Chondrocyte (in vitro differentiated cells): ENCODE data around the gene RALGAPA1. TPM values are rescaled to one million over a fixed set of nuclear protein-coding genes. Genes with fewer than 3 reads are reported as not detected.

Experiments
- DNase-seq: peaks from one replicate; pipeline ENCODE4 v3.0.0; 2021; ENCODE audit warnings: mixed read lengths, low spot score
- H3K27ac Mint-ChIP-seq: one replicate; pipeline ENCODE4 v1.8.0; 2021; ENCODE audit warnings: mild to moderate bottlenecking, moderate library complexity, mixed read lengths; ENCODE audit not compliant: unreplicated experiment
- H3K27me3 Mint-ChIP-seq: 2 replicates; pipeline ENCODE4 v1.8.0; 2021; ENCODE audit warnings: low read depth, mixed read lengths
- H3K36me3 Mint-ChIP-seq: 2 replicates; pipeline ENCODE4 v1.8.0; 2021; ENCODE audit warnings: low read depth, mixed read lengths
- H3K4me1 Mint-ChIP-seq: 2 replicates; pipeline ENCODE4 v1.8.0; 2021; ENCODE audit warnings: low read depth, mild to moderate bottlenecking, mixed read lengths
- H3K4me3 Mint-ChIP-seq: one replicate; pipeline ENCODE4 v1.8.0; 2021; ENCODE audit warnings: mild to moderate bottlenecking, moderate library complexity, mixed read lengths; ENCODE audit not compliant: unreplicated experiment
- H3K9me3 Mint-ChIP-seq: 2 replicates; pipeline ENCODE4 v1.8.0; 2021; ENCODE audit warnings: low read depth, mixed read lengths
- total RNA-seq: library from RNA; stranded (reverse); gene quantifications from 3 replicates; pipeline ENCODE4 v1.2.1, GENCODE V29; 2021
- TF ChIP-seq, protein P1 (sequence below): fragments of 200-600 bp; sonication (generic); IDR thresholded peaks from 2 replicates; pipeline ENCODE4 v1.5.0; 2021; ENCODE audit warnings: antibody characterized with exemption, mild to moderate bottlenecking, moderate library complexity

Gene RALGAPA1
- total RNA-seq, 1 donor from 2014 or later = 33.2 TPM

DNA sequence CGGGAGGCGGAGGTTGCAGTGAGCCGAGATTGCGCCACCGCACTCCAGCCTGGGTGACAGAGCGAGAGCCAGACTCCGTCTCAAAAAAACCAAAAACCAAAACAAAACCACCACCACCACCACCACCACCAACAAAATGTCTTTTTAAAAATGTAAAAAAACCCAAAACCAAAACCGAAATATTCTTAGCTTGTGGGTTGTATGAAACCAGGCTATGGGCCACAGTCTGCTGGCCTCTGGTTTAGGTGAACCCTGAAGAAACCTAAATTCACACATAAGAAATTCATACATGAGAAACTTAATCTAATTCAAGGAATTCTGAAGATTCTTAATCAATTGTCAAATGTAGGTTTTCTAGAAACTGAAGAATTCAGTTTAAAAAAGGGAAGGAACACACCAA, 237.5 kb downstream of the RALGAPA1 start:
- Mint-ChIP-seq H3K27me3 (no peaks in the 10 kb centered on the region), H3K27ac (no peak overlapping the region), H3K4me1 (no peaks in the 10 kb centered on the region), H3K36me3 (peaks cover 5% of the 10 kb centered on the region), H3K4me3 (no peak overlapping the region), H3K9me3 (no peaks in the 10 kb centered on the region)
- DNase-seq = no peak
- TF ChIP-seq, protein P1, sequence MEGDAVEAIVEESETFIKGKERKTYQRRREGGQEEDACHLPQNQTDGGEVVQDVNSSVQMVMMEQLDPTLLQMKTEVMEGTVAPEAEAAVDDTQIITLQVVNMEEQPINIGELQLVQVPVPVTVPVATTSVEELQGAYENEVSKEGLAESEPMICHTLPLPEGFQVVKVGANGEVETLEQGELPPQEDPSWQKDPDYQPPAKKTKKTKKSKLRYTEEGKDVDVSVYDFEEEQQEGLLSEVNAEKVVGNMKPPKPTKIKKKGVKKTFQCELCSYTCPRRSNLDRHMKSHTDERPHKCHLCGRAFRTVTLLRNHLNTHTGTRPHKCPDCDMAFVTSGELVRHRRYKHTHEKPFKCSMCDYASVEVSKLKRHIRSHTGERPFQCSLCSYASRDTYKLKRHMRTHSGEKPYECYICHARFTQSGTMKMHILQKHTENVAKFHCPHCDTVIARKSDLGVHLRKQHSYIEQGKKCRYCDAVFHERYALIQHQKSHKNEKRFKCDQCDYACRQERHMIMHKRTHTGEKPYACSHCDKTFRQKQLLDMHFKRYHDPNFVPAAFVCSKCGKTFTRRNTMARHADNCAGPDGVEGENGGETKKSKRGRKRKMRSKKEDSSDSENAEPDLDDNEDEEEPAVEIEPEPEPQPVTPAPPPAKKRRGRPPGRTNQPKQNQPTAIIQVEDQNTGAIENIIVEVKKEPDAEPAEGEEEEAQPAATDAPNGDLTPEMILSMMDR = no peak

DNA sequence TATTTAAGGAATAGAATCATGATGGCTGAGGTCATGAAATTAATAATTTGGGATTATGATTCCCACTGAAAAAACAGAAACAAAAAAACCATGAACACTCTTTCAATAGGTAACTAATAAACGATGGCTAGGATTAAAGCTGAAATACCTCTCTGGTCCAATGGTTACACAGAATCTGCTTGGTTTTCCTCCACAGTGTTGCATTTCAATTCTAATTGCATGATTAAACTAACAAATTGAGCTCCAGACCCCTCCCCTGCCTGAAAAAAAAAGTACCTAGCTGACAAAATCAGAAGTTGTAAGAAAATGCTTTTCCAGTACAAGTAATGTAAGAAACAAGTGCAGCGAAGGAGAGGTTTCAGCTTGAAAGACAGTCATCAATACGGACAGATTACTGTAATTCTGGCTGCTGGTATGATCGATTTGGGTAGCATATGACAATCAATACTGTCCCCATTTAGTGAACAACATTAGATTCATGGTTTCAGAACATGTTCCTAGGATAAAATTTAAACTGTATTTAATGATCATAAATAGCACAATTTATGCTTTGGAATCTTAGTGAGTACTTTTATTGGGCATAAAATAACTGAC, 243.1 kb downstream of the RALGAPA1 start:
- TF ChIP-seq, protein P1 = no peak
- no peak overlapping the region for H3K4me3 Mint-ChIP-seq
- H3K4me1 Mint-ChIP-seq = no peaks in the 10 kb centered on the region

DNA sequence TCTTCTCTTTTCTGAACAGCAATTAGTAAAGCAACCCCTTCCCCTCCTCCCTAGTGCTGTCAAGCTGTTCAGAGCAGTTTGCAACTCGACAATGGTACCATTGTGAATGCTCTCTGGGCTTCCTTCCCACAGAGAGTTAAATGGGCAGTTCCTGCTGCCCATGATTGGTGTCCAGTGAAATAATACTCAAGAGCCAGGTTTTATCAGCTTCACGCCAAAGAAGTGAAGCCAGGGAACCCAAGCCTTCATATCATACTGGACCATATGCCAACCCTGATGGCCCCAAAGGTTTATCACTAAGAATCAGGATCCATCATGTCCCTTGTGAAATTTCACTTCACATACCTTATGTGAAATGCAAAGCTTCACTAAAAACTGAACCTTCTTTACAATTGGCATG, 250.4 kb downstream of the RALGAPA1 start:
- H3K4me1 Mint-ChIP-seq = peaks cover 4% of the 10 kb centered on the region
- H3K27me3 Mint-ChIP-seq = no peaks in the 10 kb centered on the region
- H3K36me3 Mint-ChIP-seq = no peaks in the 10 kb centered on the region
- TF ChIP-seq, protein P1 = no peak
- H3K4me3 Mint-ChIP-seq = no peak overlapping the region
- DNase-seq = no peak
- peaks cover 2% of the 10 kb centered on the region for H3K9me3 Mint-ChIP-seq
- H3K27ac Mint-ChIP-seq = no peak overlapping the region

More for the DNA sequence above, 243.1 kb downstream of the RALGAPA1 start:
- Mint-ChIP-seq H3K9me3 (no peaks in the 10 kb centered on the region), H3K27ac (no peak overlapping the region), H3K36me3 (peaks cover 5% of the 10 kb centered on the region), H3K27me3 (no peaks in the 10 kb centered on the region)
- no peak for DNase-seq

DNA sequence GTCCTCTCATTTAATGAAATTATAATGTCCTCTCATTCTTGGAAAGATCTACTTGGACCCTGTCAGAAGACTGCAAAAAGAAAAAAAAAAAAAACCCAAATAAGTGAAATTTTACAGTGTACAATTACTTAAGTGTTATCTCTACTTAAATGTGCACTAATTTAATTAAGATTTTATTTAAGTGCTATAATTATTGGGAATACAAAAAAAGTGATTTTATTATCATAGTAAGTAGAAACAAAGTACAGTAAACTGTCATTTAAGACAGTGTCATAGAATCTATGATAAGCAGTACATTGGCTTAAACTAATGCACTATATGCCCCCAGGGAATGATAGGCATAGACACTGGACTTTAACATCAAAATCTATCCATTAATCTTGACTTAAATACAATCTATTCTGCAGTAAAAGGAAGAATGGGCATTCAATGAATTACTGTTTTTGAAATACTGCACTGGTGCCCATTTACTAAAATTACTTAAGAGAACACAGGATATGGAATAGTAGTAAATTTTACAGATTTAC, 251.8 kb downstream of the RALGAPA1 start:
- Mint-ChIP-seq H3K27me3 (no peaks in the 10 kb centered on the region), H3K36me3 (no peaks in the 10 kb centered on the region), H3K9me3 (peaks cover 2% of the 10 kb centered on the region), H3K4me1 (peaks cover 13% of the 10 kb centered on the region), H3K4me3 (no peak overlapping the region), H3K27ac (no peak overlapping the region)
- DNase-seq = no peak
- TF ChIP-seq, protein P1 = no peak

DNA sequence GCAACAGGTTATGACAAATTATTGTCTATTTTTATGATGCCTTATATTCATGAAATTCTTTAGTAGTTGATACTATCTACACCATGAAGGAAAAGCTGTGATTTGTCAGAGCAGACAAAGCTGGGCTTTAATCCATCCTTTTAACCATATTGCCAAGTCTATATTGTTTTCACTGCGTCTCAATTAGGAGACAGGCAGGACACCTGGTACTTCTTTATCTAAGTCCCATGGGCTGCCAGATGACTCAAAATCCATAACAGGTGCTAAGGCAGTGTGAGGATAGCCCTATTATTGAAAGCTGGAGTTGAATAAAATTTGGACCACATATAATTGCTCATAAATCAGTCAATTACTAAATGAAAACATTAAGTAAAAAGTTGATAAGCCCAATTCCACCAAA, 252.5 kb downstream of the RALGAPA1 start:
- no peak for DNase-seq
- H3K4me3 Mint-ChIP-seq = no peak overlapping the region
- TF ChIP-seq, protein P1 = no peak
- H3K36me3 Mint-ChIP-seq = no peaks in the 10 kb centered on the region
- H3K27me3 Mint-ChIP-seq = no peaks in the 10 kb centered on the region
- H3K9me3 Mint-ChIP-seq = peaks cover 2% of the 10 kb centered on the region
- peaks cover 13% of the 10 kb centered on the region for H3K4me1 Mint-ChIP-seq
- H3K27ac Mint-ChIP-seq = no peak overlapping the region
